A673 (cell line): ENCODE measurements around the gene NRXN3. TPM values are rescaled to one million over a fixed set of nuclear protein-coding genes. Genes with fewer than 3 reads are reported as not detected.

Experiments
- BruUV-seq: library from RNA; stranded (reverse); fragments of 400-500 nt; replicated peaks from 2 replicates; lab custom pipeline; 2021; lab: Mats Ljungman, UMichigan
- CTCF ChIA-PET: fragments of 300-600 bp; sonication (Branson Sonifier 250); formaldehyde crosslinking; loops from one replicate; lab custom pipeline; 2022; ENCODE audit warnings: antibody characterized with exemption; lab: Charles Lee
- POLR2A ChIA-PET: fragments of 300-600 bp; sonication (Branson Sonifier 250); formaldehyde crosslinking; loops from one replicate; lab custom pipeline; 2022; ENCODE audit warnings: antibody characterized with exemption; ENCODE audit not compliant: low non-redundant PET; lab: Charles Lee
- DNase-seq: peaks from one replicate; pipeline ENCODE4 v3.0.0-alpha.2; 2015; ENCODE audit warnings: low spot score
- H3K27ac ChIP-seq: fragments of 200-600 bp; sonication (generic); 2 replicates; pipeline ENCODE4 v1.5.1; 2016; ENCODE audit warnings: mixed run types, low read depth, mild to moderate bottlenecking, mixed read lengths, antibody characterized with exemption, low read length; ENCODE audit not compliant: poor library complexity, severe bottlenecking
- H3K27me3 ChIP-seq: fragments of 200-600 bp; sonication (generic); replicated peaks from 2 replicates; pipeline ENCODE4 v1.6.1; 2017; ENCODE audit warnings: mixed run types, low read depth, mild to moderate bottlenecking, mixed read lengths, antibody characterized with exemption, low read length; ENCODE audit not compliant: insufficient read depth, poor library complexity
- H3K36me3 ChIP-seq: fragments of 200-600 bp; sonication (generic); 2 replicates; pipeline ENCODE4 v1.6.1; 2016; ENCODE audit warnings: mixed run types, mild to moderate bottlenecking, mixed read lengths, antibody characterized with exemption, low read length; ENCODE audit not compliant: insufficient read depth, poor library complexity, severe bottlenecking
- H3K4me1 ChIP-seq: fragments of 200-600 bp; sonication (generic); 2 replicates; pipeline ENCODE4 v1.6.1; 2017; ENCODE audit warnings: mixed run types, mild to moderate bottlenecking, mixed read lengths, antibody characterized with exemption, low read length; ENCODE audit not compliant: insufficient read depth, poor library complexity, severe bottlenecking
- H3K4me3 ChIP-seq: fragments of 200-600 bp; sonication (generic); 2 replicates; pipeline ENCODE4 v1.5.1; 2016; ENCODE audit warnings: low read depth, mixed run types, mild to moderate bottlenecking, mixed read lengths, low read length; ENCODE audit not compliant: poor library complexity, severe bottlenecking
- H3K9me3 ChIP-seq: fragments of 200-600 bp; sonication (generic); 2 replicates; pipeline ENCODE4 v1.6.1; 2016; ENCODE audit warnings: mixed run types, low read depth, mild to moderate bottlenecking, mixed read lengths, antibody characterized with exemption, low read length; ENCODE audit not compliant: poor library complexity, severe bottlenecking
- CTCF ChIP-seq: fragments of 300-800, 200-600 bp; sonication (generic); conservative IDR thresholded peaks from 2 replicates; pipeline ENCODE4 v1.5.1; 2017; ENCODE audit warnings: low read depth, mild to moderate bottlenecking, antibody characterized with exemption, low read length, moderate library complexity, mixed read lengths
- EZH2 ChIP-seq: fragments of 200-600 bp; sonication (generic); IDR thresholded peaks from 2 replicates; pipeline ENCODE4 v1.6.1; 2017; ENCODE audit warnings: borderline replicate concordance, low read depth, mild to moderate bottlenecking, mixed read lengths, antibody characterized with exemption, low read length; ENCODE audit not compliant: poor library complexity, severe bottlenecking
- intact Hi-C: fragments of 100-400 bp; cut with micrococcal nuclease; formaldehyde crosslinking; loops from one replicate; pipeline ENCODE4 v1.10.0; 2022; ENCODE audit not compliant: unreplicated experiment
- total RNA-seq: library from RNA; stranded (reverse); gene quantifications from 2 replicates; pipeline ENCODE4 v1.2.3, GENCODE V29; 2021

NRXN3 gene
- total RNA-seq, 1 experiment from 2014 or later: 0.21 TPM

GRCh38 chr14:78202163-78202562 is 32.0 kb downstream of the NRXN3 start:
- CTCF ChIA-PET: no interaction called here
- no TSS peak for BruUV-seq
- Histone ChIP-seq H3K27me3 (peaks cover 4% of the 10 kb centered on the region), H3K27ac (no peak overlapping the region), H3K36me3 (no peaks in the 10 kb centered on the region), H3K4me1 (no peaks in the 10 kb centered on the region), H3K9me3 (no peaks in the 10 kb centered on the region), H3K4me3 (no peak overlapping the region)
- TF ChIP-seq EZH2 (no peak), CTCF (no peak)
- intact Hi-C loops: no loop called here
- DNase-seq: no peak
- POLR2A ChIA-PET: no interaction called here

GRCh38 chr14:78202976-78203375 is 32.8 kb downstream of the NRXN3 start:
- no TSS peak for BruUV-seq
- H3K27me3 ChIP-seq: peaks cover 4% of the 10 kb centered on the region
- H3K4me3 ChIP-seq: no peak overlapping the region
- POLR2A ChIA-PET: no interaction called here
- no peaks in the 10 kb centered on the region for H3K4me1 ChIP-seq
- no peak for TF ChIP-seq EZH2
- no peak for TF ChIP-seq CTCF
- H3K27ac ChIP-seq: no peak overlapping the region
- DNase-seq: no peak
- CTCF ChIA-PET: no interaction called here
- no peaks in the 10 kb centered on the region for H3K9me3 ChIP-seq
- no peaks in the 10 kb centered on the region for H3K36me3 ChIP-seq
- intact Hi-C loops: no loop called here

GRCh38 chr14:78207414-78207813 is 37.2 kb downstream of the NRXN3 start:
- no TSS peak for BruUV-seq
- H3K27me3 ChIP-seq: peaks cover 4% of the 10 kb centered on the region
- no peaks in the 10 kb centered on the region for H3K9me3 ChIP-seq
- H3K4me3 ChIP-seq: no peak overlapping the region
- ChIA-PET POLR2A (no interaction called here), CTCF (no interaction called here)
- no peak for DNase-seq
- H3K4me1 ChIP-seq: no peaks in the 10 kb centered on the region
- intact Hi-C loops: no loop called here
- no peak overlapping the region for H3K27ac ChIP-seq
- no peaks in the 10 kb centered on the region for H3K36me3 ChIP-seq
- TF ChIP-seq EZH2 (no peak), CTCF (no peak)
